OCI-LY1 (cell line): ENCODE results near the gene KLHDC7B.
"Not testable (repeated sequence)": the region's sequence is repeated elsewhere in the genome, so short reads cannot be mapped to it uniquely, and the experiment has no call there.

Experiments
- H2AFZ ChIP-seq: fragments of 200-600 bp; sonication (generic), shearing (Covaris generic); 2 replicates; pipeline ENCODE4 v1.6.0; 2014; ENCODE audit warnings: antibody characterized with exemption, mild to moderate bottlenecking, low read length
- H3F3A ChIP-seq: fragments of 200-600 bp; sonication (generic), shearing (Covaris generic); 2 replicates; pipeline ENCODE4 v1.6.0; 2014; ENCODE audit warnings: mild to moderate bottlenecking, antibody characterized with exemption, low read length, moderate library complexity; ENCODE audit not compliant: insufficient read depth
- H3K27ac ChIP-seq: fragments of 200-600 bp; sonication (generic); 2 replicates; pipeline ENCODE4 v1.5.1; 2014; ENCODE audit warnings: low read length, mixed run types, mild to moderate bottlenecking, low read depth; ENCODE audit not compliant: poor library complexity, severe bottlenecking
- H3K27me3 ChIP-seq: fragments of 200-600 bp; sonication (generic); 2 replicates; pipeline ENCODE4 v1.6.0; 2014; ENCODE audit warnings: antibody characterized with exemption, mild to moderate bottlenecking, low read length, moderate library complexity; ENCODE audit not compliant: insufficient read depth
- H3K36me3 ChIP-seq: fragments of 200-600 bp; sonication (generic); 2 replicates; pipeline ENCODE4 v1.6.1; 2014; ENCODE audit warnings: mild to moderate bottlenecking, antibody characterized with exemption, low read length, moderate library complexity, mixed read lengths; ENCODE audit not compliant: insufficient read depth
- H3K4me1 ChIP-seq: fragments of 200-600 bp; sonication (generic); 2 replicates; pipeline ENCODE4 v1.5.1; 2014; ENCODE audit warnings: mild to moderate bottlenecking, low read length, moderate library complexity; ENCODE audit not compliant: insufficient read depth, severe bottlenecking
- H3K4me2 ChIP-seq: fragments of 200-600 bp; sonication (generic), shearing (Covaris generic); 2 replicates; pipeline ENCODE4 v1.6.1; 2014; ENCODE audit warnings: low read length
- H3K4me3 ChIP-seq: fragments of 200-600 bp; sonication (generic); 2 replicates; pipeline ENCODE4 v1.5.1; 2014; ENCODE audit warnings: low read length, low read depth, mild to moderate bottlenecking, mixed read lengths; ENCODE audit not compliant: poor library complexity, severe bottlenecking
- H3K79me2 ChIP-seq: fragments of 200-600 bp; shearing (Covaris generic); 2 replicates; pipeline ENCODE4 v1.6.1; 2016; ENCODE audit warnings: mixed run types, low read length, mixed read lengths; ENCODE audit not compliant: insufficient read depth
- H3K9ac ChIP-seq: fragments of 200-600 bp; sonication (generic), shearing (Covaris generic); 2 replicates; pipeline ENCODE4 v1.6.1; 2014; ENCODE audit warnings: mild to moderate bottlenecking, low read length, mixed read lengths
- H3K9me2 ChIP-seq: fragments of 200-600 bp; sonication (generic), shearing (Covaris generic); 2 replicates; pipeline ENCODE4 v1.6.1; 2014; ENCODE audit warnings: low read depth, mild to moderate bottlenecking, low read length, mixed read lengths
- H3K9me3 ChIP-seq: fragments of 200-600 bp; shearing (Covaris generic); 2 replicates; pipeline ENCODE4 v1.6.1; 2014; ENCODE audit warnings: low read length, mixed read lengths
- H4K20me1 ChIP-seq: fragments of 200-600 bp; sonication (generic), shearing (Covaris generic); 2 replicates; pipeline ENCODE4 v1.6.0; 2016; ENCODE audit warnings: mild to moderate bottlenecking, low read length; ENCODE audit not compliant: insufficient read depth
- EZH2 ChIP-seq: fragments of 200-600 bp; sonication (generic), shearing (Covaris generic); IDR thresholded peaks from 2 replicates; pipeline ENCODE4 v1.8.0; 2017; ENCODE audit warnings: borderline replicate concordance, mixed run types, mild to moderate bottlenecking, antibody characterized with exemption, low read length, moderate library complexity, mixed read lengths
- TF ChIP-seq, protein P1 (sequence below): fragments of 200-600 bp; sonication (generic), shearing (Covaris generic); IDR thresholded peaks from 2 replicates; pipeline ENCODE4 v1.5.1; 2017; ENCODE audit warnings: mild to moderate bottlenecking, antibody characterized with exemption, low read length, moderate library complexity, mixed read lengths

Gene KLHDC7B

DNA sequence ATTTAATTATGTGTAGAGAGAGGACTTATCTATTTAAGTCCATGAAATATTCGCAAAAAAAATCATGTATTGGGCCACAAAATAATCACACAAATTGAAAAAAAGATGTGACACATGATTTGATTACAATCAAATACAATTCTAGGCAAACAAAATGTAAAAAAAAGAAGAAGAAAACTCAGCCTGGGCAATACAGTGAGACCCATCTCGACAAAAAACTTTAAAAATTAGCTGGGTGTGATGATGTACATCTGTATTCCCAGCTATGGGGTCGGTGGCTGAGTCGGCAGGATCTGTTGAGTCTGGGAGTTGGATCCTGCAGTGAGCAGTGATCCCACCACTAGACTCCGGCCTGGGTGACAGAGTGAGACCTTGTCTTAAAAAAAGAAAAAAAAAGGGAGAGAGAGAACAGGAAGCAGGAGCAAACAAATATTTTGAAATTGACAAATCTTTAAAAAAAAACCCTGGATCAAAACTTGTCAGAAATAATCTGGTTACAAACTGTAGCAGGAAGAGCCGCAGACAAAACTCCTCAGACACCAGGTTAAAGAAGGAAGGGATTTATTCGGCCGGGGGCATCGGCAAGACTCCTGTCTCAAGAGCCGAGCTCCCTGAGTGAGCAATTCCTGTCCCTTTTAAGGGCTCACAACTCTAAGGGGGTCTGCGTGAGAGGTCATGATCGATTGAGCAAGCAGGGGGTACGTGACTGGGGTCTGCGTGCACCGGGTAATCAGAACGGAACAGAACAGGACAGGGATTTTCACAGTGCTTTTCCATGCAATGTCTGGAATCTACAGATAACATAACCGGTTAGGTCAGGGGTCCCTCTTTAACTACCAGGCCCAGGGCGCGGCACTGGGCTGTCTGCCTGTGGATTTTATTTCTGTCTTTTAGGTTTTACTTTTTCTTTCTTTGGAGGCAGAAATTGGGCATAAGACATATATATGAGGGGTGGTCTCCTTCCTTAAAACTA is 12.6 kb upstream of the KLHDC7B start:
- Histone ChIP-seq H3K4me1 (peaks cover 53% of the 10 kb centered on the region), H3K27ac (peak overlapping the region; percentile 85), H4K20me1 (no peaks in the 10 kb centered on the region), H3K9ac (no peak overlapping the region), H3K9me2 (no peaks in the 10 kb centered on the region), H3K36me3 (no peaks in the 10 kb centered on the region), H3K79me2 (no peaks in the 10 kb centered on the region), H3K9me3 (no peaks in the 10 kb centered on the region), H3F3A (peaks cover 8% of the 10 kb centered on the region), H3K4me3 (no peak overlapping the region), H2AFZ (no peak overlapping the region), H3K27me3 (no peaks in the 10 kb centered on the region), H3K4me2 (no peak overlapping the region)
- TF ChIP-seq, protein P1, sequence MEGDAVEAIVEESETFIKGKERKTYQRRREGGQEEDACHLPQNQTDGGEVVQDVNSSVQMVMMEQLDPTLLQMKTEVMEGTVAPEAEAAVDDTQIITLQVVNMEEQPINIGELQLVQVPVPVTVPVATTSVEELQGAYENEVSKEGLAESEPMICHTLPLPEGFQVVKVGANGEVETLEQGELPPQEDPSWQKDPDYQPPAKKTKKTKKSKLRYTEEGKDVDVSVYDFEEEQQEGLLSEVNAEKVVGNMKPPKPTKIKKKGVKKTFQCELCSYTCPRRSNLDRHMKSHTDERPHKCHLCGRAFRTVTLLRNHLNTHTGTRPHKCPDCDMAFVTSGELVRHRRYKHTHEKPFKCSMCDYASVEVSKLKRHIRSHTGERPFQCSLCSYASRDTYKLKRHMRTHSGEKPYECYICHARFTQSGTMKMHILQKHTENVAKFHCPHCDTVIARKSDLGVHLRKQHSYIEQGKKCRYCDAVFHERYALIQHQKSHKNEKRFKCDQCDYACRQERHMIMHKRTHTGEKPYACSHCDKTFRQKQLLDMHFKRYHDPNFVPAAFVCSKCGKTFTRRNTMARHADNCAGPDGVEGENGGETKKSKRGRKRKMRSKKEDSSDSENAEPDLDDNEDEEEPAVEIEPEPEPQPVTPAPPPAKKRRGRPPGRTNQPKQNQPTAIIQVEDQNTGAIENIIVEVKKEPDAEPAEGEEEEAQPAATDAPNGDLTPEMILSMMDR, result no peak

DNA sequence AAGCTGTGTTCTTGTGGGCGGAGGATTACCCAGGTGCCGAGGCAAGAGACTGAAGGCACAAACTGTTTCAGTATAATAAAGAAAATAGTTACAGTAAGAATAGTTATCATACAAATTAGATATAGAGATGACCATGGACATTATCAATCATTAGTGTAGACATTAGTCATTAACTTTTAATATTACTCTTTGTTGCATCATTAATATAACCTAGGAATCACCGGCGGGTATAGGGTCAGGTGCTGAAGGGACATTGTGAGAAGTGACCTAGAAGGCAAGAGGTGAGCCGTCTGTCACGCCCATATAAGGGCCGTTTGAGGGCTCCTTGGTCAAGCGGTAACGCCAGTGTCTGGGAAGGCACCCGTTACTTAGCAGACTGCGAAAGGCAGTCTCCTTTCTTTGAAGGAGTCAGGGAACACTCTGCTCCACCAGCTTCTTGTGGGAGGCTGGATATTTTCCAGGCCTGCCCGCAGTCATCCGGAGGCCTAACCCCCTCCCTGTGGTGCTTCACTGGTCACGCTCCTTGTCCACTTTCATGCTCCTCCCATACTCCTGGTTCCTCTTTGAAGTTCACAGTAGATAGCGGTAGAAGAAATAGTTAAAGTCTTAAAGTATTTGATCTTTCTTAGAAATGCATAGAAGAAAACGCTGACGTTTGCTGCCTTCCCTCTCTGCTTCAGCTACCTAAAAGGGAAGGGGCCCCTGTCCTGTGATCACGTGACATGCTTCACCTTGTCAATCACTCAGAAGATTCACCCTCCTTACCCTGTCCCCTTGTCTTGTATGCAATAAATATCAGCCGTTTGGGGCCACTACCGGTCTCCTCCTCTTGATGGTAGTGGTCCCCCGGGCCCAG is 11.6 kb upstream of the KLHDC7B start:
- H3K9me2 ChIP-seq, H3K79me2 ChIP-seq, H2AFZ ChIP-seq, H3K9me3 ChIP-seq, H4K20me1 ChIP-seq, H3F3A ChIP-seq, H3K36me3 ChIP-seq, H3K27me3 ChIP-seq: not testable (repeated sequence)
- H3K4me2 ChIP-seq, result peak overlapping the region; percentile 43
- peak overlapping the region; percentile 85 for H3K27ac ChIP-seq
- H3K9ac ChIP-seq, result peak overlapping the region; percentile 41; the same call in 1 of the 2 replicates
- H3K4me1 ChIP-seq, result peaks cover 61% of the 10 kb centered on the region
- H3K4me3 ChIP-seq, result peak overlapping the region; percentile 8

DNA sequence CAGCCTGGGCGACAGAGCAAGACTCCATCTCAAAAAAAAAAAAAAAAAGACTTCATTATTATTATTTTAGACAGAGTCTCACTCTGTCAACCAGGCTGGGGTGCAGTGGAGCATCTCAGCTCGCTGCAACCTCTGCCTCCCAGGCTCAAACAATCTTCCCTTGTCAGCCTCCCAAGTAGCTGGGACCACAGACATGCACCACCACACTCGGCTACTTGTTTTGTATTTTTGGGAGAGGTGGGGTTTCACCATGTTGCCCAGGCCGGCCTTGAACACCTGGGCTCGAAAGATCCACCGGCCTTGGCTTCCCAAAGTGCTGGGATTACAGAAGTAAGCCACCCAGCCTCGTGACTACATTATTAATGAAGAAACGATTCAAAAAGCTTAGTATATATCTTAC is 10.6 kb upstream of the KLHDC7B start:
- no peaks in the 10 kb centered on the region for H4K20me1 ChIP-seq
- H3K9ac ChIP-seq, result no peak overlapping the region
- no peaks in the 10 kb centered on the region for H3K79me2 ChIP-seq
- no peak for TF ChIP-seq EZH2
- peaks cover 64% of the 10 kb centered on the region for H3K4me1 ChIP-seq
- H3K4me2 ChIP-seq, result peak overlapping the region; percentile 45; the same call in 1 of the 2 replicates
- H2AFZ ChIP-seq, result no peak overlapping the region
- no peaks in the 10 kb centered on the region for H3K36me3 ChIP-seq
- H3K27me3 ChIP-seq, result no peaks in the 10 kb centered on the region
- H3F3A ChIP-seq, result peaks cover 6% of the 10 kb centered on the region; the same call in 1 of the 2 replicates
- H3K4me3 ChIP-seq, result no peak overlapping the region
- H3K9me3 ChIP-seq, result no peaks in the 10 kb centered on the region
- no peaks in the 10 kb centered on the region for H3K9me2 ChIP-seq
- peak overlapping the region; percentile 85 for H3K27ac ChIP-seq

DNA sequence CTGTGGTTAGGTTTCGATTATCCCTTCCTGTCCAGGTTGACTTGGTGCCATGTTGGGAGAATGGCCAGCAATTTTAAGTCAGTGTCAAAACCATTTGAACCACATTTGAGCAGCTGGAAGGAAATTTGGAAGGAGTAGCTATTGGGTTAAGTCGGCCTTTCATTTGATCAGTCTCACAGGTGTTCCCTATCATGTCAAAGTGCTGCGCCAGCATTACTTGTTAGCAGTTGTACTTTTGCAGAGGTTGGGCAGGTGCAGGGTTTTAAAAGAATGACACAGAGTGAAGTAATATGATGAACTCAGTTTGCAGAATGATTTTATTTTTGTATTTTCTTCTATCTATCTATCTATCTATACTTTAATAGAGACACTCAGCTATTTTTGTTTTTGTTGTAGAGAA is 9.5 kb upstream of the KLHDC7B start:
- Histone ChIP-seq H2AFZ (no peak overlapping the region), H3K9ac (no peak overlapping the region)

More for the DNA sequence above, 9.5 kb upstream of the KLHDC7B start:
- Histone ChIP-seq H4K20me1 (no peaks in the 10 kb centered on the region), H3K79me2 (no peaks in the 10 kb centered on the region), H3K27ac (peak overlapping the region; percentile 51), H3K4me3 (no peak overlapping the region), H3K36me3 (no peaks in the 10 kb centered on the region), H3K4me1 (peaks cover 71% of the 10 kb centered on the region), H3K27me3 (no peaks in the 10 kb centered on the region), H3K9me2 (no peaks in the 10 kb centered on the region), H3K4me2 (no peak overlapping the region), H3K9me3 (no peaks in the 10 kb centered on the region), H3F3A (peaks cover 15% of the 10 kb centered on the region; the same call in 1 of the 2 replicates)
- no peak for TF ChIP-seq EZH2
- TF ChIP-seq, protein P1, result no peak
